Neural progenitor cell (in vitro differentiated cells): ENCODE results near the gene RCC2. TPM values are rescaled to one million over a fixed set of nuclear protein-coding genes. Genes with fewer than 3 reads are reported as not detected.
"Not testable (repeated sequence)": the region's sequence is repeated elsewhere in the genome, so short reads cannot be mapped to it uniquely, and the experiment has no call there.

ENCODE experiments used
- DNase-seq: peaks from one replicate; pipeline ENCODE4 v3.0.0-alpha.2; 2016; ENCODE audit warnings: low spot score
- H2AFZ ChIP-seq: fragments of 200-600 bp; sonication (generic); replicated peaks from 2 replicates; pipeline ENCODE4 v1.6.1; 2016; ENCODE audit warnings: antibody characterized with exemption
- H3F3A ChIP-seq: fragments of 200-600 bp; sonication (generic); 2 replicates; pipeline ENCODE4 v1.6.1; 2016; ENCODE audit warnings: antibody characterized with exemption, low read depth
- H3K27ac ChIP-seq: fragments of 200-600 bp; sonication (generic); 2 replicates; pipeline ENCODE4 v1.5.1; 2016; ENCODE audit warnings: mild to moderate bottlenecking
- H3K27me3 ChIP-seq: fragments of 200-600 bp; sonication (generic); 2 replicates; pipeline ENCODE4 v1.6.1; 2016; ENCODE audit warnings: mild to moderate bottlenecking, moderate library complexity
- H3K36me3 ChIP-seq: fragments of 200-600 bp; sonication (generic); 2 replicates; pipeline ENCODE4 v1.5.1; 2016
- H3K4me1 ChIP-seq: fragments of 200-600 bp; sonication (generic); 2 replicates; pipeline ENCODE4 v1.6.1; 2016; ENCODE audit warnings: mixed run types
- H3K4me2 ChIP-seq: fragments of 200-600 bp; sonication (generic); 2 replicates; pipeline ENCODE4 v1.6.1; 2016
- H3K4me3 ChIP-seq: fragments of 200-600 bp; sonication (generic); 2 replicates; pipeline ENCODE4 v1.5.1; 2016
- H3K79me2 ChIP-seq: fragments of 200-600 bp; sonication (generic); 2 replicates; pipeline ENCODE4 v1.6.1; 2016; ENCODE audit warnings: low read depth
- H3K9ac ChIP-seq: fragments of 200-600 bp; sonication (generic); 2 replicates; pipeline ENCODE4 v1.6.1; 2016
- H3K9me3 ChIP-seq: fragments of 200-600 bp; sonication (generic); 2 replicates; pipeline ENCODE4 v1.5.1; 2016; ENCODE audit warnings: low read depth
- H4K20me1 ChIP-seq: fragments of 200-600 bp; sonication (generic); 2 replicates; pipeline ENCODE4 v1.6.1; 2016; ENCODE audit warnings: low read depth
- H3K27ac Mint-ChIP-seq: 3 replicates; pipeline ENCODE4 v1.8.0; 2021; ENCODE audit warnings: mixed read lengths
- H3K27me3 Mint-ChIP-seq: 2 replicates; pipeline ENCODE4 v1.8.0; 2022; ENCODE audit warnings: low read depth, mild to moderate bottlenecking, inconsistent platforms, moderate library complexity, mixed read lengths; ENCODE audit not compliant: insufficient read depth
- H3K36me3 Mint-ChIP-seq: 3 replicates; pipeline ENCODE4 v1.8.0; 2021; ENCODE audit warnings: mixed read lengths
- H3K4me1 Mint-ChIP-seq: 3 replicates; pipeline ENCODE4 v1.8.0; 2021; ENCODE audit warnings: mixed read lengths
- H3K4me3 Mint-ChIP-seq: 3 replicates; pipeline ENCODE4 v1.8.0; 2021; ENCODE audit warnings: mild to moderate bottlenecking, moderate library complexity, mixed read lengths
- H3K9me3 Mint-ChIP-seq: 3 replicates; pipeline ENCODE4 v1.8.0; 2020; ENCODE audit warnings: mixed read lengths
- EZH2 ChIP-seq: fragments of 200-600 bp; sonication (generic); IDR thresholded peaks from 2 replicates; pipeline ENCODE4 v1.6.1; 2017; ENCODE audit warnings: antibody characterized with exemption, mild to moderate bottlenecking, moderate library complexity
- EZH2phosphoT487 ChIP-seq: fragments of 200-600 bp; sonication (generic); IDR thresholded peaks from 2 replicates; pipeline ENCODE4 v1.6.1; 2017; ENCODE audit warnings: antibody characterized with exemption
- total RNA-seq: library from RNA; depleted of rRNA; stranded (reverse); fragments of >200 nt; gene quantifications from 2 replicates; pipeline ENCODE4 v1.2.3, GENCODE V29; 2015; ENCODE audit warnings: low replicate concordance
- TF ChIP-seq, protein P1 (sequence below): fragments of 200-600 bp; sonication (generic); IDR thresholded peaks from 2 replicates; pipeline ENCODE4 v1.5.1; 2017; ENCODE audit warnings: antibody characterized with exemption, mild to moderate bottlenecking

The RCC2 gene
- total RNA-seq, 1 donor from 2014 or later = 126 TPM

DNA sequence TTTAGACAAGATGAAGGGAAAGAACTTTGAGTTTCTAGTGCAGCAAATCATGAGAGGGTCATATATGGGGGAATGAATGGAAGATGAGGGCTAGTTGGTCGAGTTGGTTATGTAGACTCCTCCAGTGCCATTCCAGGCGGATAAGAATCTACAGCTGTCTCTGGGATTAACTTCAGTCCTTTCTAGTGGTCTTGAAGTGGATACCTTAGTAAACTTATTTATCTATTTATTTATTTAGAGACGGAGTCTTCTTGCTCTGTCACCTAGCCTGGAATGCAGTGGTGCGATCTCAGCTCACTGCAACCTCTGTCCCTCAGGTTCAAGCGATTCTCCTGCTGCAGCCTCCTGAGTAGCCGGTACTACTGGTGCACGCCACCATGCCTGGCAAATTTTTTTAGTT lies 41.4 kb upstream of the RCC2 start:
- Histone ChIP-seq H3K4me3 (no peak overlapping the region), H3K4me1 (no peaks in the 10 kb centered on the region), H3K9ac (no peak overlapping the region), H4K20me1 (no peaks in the 10 kb centered on the region), H3K36me3 (no peaks in the 10 kb centered on the region), H3K79me2 (no peaks in the 10 kb centered on the region), H3K27me3 (no peaks in the 10 kb centered on the region), H2AFZ (no peak overlapping the region), H3K27ac (no peak overlapping the region), H3K9me3 (no peaks in the 10 kb centered on the region), H3F3A (no peaks in the 10 kb centered on the region), H3K4me2 (no peak overlapping the region)
- TF ChIP-seq EZH2 (no peak), EZH2phosphoT487 (no peak)
- TF ChIP-seq, protein P1, sequence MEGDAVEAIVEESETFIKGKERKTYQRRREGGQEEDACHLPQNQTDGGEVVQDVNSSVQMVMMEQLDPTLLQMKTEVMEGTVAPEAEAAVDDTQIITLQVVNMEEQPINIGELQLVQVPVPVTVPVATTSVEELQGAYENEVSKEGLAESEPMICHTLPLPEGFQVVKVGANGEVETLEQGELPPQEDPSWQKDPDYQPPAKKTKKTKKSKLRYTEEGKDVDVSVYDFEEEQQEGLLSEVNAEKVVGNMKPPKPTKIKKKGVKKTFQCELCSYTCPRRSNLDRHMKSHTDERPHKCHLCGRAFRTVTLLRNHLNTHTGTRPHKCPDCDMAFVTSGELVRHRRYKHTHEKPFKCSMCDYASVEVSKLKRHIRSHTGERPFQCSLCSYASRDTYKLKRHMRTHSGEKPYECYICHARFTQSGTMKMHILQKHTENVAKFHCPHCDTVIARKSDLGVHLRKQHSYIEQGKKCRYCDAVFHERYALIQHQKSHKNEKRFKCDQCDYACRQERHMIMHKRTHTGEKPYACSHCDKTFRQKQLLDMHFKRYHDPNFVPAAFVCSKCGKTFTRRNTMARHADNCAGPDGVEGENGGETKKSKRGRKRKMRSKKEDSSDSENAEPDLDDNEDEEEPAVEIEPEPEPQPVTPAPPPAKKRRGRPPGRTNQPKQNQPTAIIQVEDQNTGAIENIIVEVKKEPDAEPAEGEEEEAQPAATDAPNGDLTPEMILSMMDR = no peak
- DNase-seq = no peak
- H3K36me3 Mint-ChIP-seq = no peaks in the 10 kb centered on the region
- peaks cover 3% of the 10 kb centered on the region for H3K9me3 Mint-ChIP-seq
- peaks cover 3% of the 10 kb centered on the region for H3K27me3 Mint-ChIP-seq
- H3K27ac Mint-ChIP-seq = no peak overlapping the region
- H3K4me1 Mint-ChIP-seq = peaks cover 2% of the 10 kb centered on the region
- no peak overlapping the region for H3K4me3 Mint-ChIP-seq

DNA sequence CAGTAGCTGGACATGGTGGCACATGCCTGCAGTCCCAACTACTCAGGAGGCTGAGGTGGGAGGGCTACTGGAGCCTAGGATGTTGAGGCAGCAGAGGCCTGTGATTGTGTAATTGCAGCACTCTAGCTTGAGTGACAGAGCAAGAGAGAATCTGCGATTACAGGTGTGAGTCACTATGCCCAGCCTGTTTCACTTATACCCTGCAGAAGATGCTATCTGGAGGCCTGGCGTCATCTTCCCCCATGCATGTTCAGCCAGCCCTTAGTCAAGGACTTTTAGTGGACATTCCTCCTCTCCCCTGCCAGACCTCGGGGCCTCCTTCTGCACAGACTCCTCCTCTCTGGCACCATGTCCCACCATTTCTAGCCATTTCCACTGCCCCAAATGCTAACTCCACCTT lies 36.3 kb upstream of the RCC2 start:
- no peaks in the 10 kb centered on the region for H3K4me1 ChIP-seq
- no peak for TF ChIP-seq EZH2phosphoT487
- TF ChIP-seq EZH2 = no peak
- TF ChIP-seq, protein P1 = no peak
- Mint-ChIP-seq H3K4me3 (no peak overlapping the region), H3K9me3 (no peaks in the 10 kb centered on the region), H3K27ac (no peak overlapping the region), H3K27me3 (peaks cover 7% of the 10 kb centered on the region), H3K4me1 (peaks cover 3% of the 10 kb centered on the region), H3K36me3 (no peaks in the 10 kb centered on the region)
- no peak overlapping the region for H3K9ac ChIP-seq
- H3K27me3 ChIP-seq = no peaks in the 10 kb centered on the region
- DNase-seq = no peak
- no peaks in the 10 kb centered on the region for H3K9me3 ChIP-seq
- H3K79me2 ChIP-seq = no peaks in the 10 kb centered on the region
- H3K27ac ChIP-seq = no peak overlapping the region
- no peaks in the 10 kb centered on the region for H3K36me3 ChIP-seq
- H3K4me3 ChIP-seq = no peak overlapping the region
- peaks cover 14% of the 10 kb centered on the region for H3F3A ChIP-seq
- no peaks in the 10 kb centered on the region for H4K20me1 ChIP-seq
- H2AFZ ChIP-seq = no peak overlapping the region
- no peak overlapping the region for H3K4me2 ChIP-seq

GRCh38 chr1:17474836-17475555 lies 35.5 kb upstream of the RCC2 start:
- H3K4me1 Mint-ChIP-seq, H3K27ac Mint-ChIP-seq, H3K27ac ChIP-seq: not testable (repeated sequence)

GRCh38 chr1:17472814-17473213 lies 33.3 kb upstream of the RCC2 start:
- Histone ChIP-seq H3K9ac (no peak overlapping the region), H2AFZ (no peak overlapping the region), H3K36me3 (no peaks in the 10 kb centered on the region), H3K27me3 (no peaks in the 10 kb centered on the region), H3K4me1 (peaks cover 5% of the 10 kb centered on the region), H3K9me3 (no peaks in the 10 kb centered on the region), H3K4me2 (no peak overlapping the region), H3K79me2 (no peaks in the 10 kb centered on the region), H4K20me1 (no peaks in the 10 kb centered on the region), H3F3A (peaks cover 20% of the 10 kb centered on the region), H3K4me3 (no peak overlapping the region), H3K27ac (no peak overlapping the region)
- H3K27me3 Mint-ChIP-seq = peaks cover 8% of the 10 kb centered on the region
- no peaks in the 10 kb centered on the region for H3K36me3 Mint-ChIP-seq
- no peak overlapping the region for H3K4me3 Mint-ChIP-seq
- TF ChIP-seq EZH2phosphoT487 (no peak), EZH2 (no peak)
- TF ChIP-seq, protein P1 = no peak
- H3K27ac Mint-ChIP-seq = no peak overlapping the region
- peaks cover 7% of the 10 kb centered on the region for H3K4me1 Mint-ChIP-seq
- H3K9me3 Mint-ChIP-seq = no peaks in the 10 kb centered on the region
- DNase-seq = no peak

More at GRCh38 chr1:17474836-17475555, 35.5 kb upstream of the RCC2 start:
- H2AFZ ChIP-seq, H3K4me3 Mint-ChIP-seq, H3K27me3 ChIP-seq, H4K20me1 ChIP-seq, H3K4me1 ChIP-seq, H3K27me3 Mint-ChIP-seq, H3K9me3 Mint-ChIP-seq, H3K36me3 ChIP-seq, H3K9ac ChIP-seq, H3K4me2 ChIP-seq, H3K4me3 ChIP-seq, DNase-seq, H3K79me2 ChIP-seq, H3K9me3 ChIP-seq, H3K36me3 Mint-ChIP-seq: not testable (repeated sequence)
- peaks cover 20% of the 10 kb centered on the region for H3F3A ChIP-seq
